ENCODE data around the gene MEIS1. TPM values are rescaled to one million over a fixed set of nuclear protein-coding genes. Genes with fewer than 3 reads are reported as not detected.

MEIS1 gene
- total and polyA plus RNA-seq, 3 donors from 2014 or later, result 10.8 to 13.8 (median 13.5) TPM

DNA sequence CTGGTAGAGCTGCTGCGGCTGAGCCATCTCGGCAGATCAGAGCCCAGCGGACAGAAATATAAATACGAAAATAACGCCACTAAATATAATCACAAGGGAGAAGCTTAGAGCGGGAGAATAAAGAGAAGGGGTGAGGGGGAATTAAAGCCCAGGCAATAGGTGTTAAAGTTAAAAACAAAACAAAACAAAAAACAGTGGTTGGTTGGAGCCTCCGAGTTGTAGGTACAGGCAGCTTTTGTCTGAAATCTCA, 1.3 kb upstream of the MEIS1 start:
- intact Hi-C loops (cut with DNase I; ENCODE audit: low total_unique reads), result loop anchor here (10.0 kb wide), 2 partner anchors 261 to 1211 kb away; no protein-coding TSS in a partner anchor
- 0 to 1% methylated on average over 7 of the region's 7 CpGs for WGBS, 2 donors
- H3K27ac ChIP-seq, result peak overlapping the region; percentile 86 to 92
- no peaks in the 10 kb centered on the region for H3K9me3 ChIP-seq
- peak overlapping the region; percentile 73 to 82 for H3K4me3 ChIP-seq
- no peaks in the 10 kb centered on the region for H3K36me3 ChIP-seq (ENCODE audit: low read depth, missing control alignments)
- no peaks in the 10 kb centered on the region for H3K4me1 ChIP-seq
- TF ChIP-seq, protein P1, sequence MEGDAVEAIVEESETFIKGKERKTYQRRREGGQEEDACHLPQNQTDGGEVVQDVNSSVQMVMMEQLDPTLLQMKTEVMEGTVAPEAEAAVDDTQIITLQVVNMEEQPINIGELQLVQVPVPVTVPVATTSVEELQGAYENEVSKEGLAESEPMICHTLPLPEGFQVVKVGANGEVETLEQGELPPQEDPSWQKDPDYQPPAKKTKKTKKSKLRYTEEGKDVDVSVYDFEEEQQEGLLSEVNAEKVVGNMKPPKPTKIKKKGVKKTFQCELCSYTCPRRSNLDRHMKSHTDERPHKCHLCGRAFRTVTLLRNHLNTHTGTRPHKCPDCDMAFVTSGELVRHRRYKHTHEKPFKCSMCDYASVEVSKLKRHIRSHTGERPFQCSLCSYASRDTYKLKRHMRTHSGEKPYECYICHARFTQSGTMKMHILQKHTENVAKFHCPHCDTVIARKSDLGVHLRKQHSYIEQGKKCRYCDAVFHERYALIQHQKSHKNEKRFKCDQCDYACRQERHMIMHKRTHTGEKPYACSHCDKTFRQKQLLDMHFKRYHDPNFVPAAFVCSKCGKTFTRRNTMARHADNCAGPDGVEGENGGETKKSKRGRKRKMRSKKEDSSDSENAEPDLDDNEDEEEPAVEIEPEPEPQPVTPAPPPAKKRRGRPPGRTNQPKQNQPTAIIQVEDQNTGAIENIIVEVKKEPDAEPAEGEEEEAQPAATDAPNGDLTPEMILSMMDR (IDR thresholded peaks at IDR 0.05), result peak in 1 of 3 experiments; percentile 3
- no peak for TF ChIP-seq POLR2A (IDR thresholded peaks at IDR 0.05)
- no peak for DNase-seq
- H3K27me3 ChIP-seq, result no peaks in the 10 kb centered on the region

DNA sequence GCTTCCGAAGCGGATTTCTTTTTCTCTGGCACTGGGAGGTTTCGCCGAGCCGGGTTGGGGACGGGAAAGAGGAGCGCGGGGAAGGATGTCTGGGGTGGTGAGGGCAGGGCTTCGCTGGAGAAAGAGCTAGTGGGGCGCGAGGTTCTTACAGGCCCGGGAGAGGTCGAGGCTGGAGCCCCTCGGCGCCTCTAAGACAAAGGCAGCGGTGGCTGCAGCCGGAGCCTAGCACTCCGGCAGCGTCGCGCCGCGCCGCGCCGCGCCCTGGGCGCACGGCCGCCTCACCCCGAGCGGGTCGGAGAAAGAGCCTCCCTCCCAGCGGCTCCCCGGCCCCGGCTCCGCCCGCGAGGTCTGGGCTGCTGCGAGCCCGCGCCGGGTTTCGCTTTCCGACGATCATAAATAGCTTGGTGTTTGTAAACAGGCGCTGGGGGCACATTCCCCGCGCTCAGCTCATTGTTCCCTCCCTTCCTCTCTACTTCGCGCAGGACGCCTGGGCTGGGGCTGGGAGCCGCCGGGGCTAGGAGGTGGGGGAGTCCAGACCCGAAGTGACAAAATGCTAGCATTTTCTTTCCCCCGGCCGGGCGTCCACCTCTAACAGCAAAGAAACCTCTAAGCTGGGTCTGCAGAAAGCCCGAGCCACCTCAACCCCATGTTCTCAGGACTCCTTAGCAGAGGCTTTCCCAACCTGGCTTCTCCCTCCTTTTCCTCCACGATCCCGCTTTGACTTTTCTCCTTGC, 813 bp upstream of the MEIS1 start:
- no peaks in the 10 kb centered on the region for H3K9me3 ChIP-seq
- TF ChIP-seq POLR2A (IDR thresholded peaks at IDR 0.05), result no peak
- TF ChIP-seq, protein P1 (IDR thresholded peaks at IDR 0.05), result no peak
- peak overlapping the region; percentile 86 to 92 for H3K27ac ChIP-seq
- peak overlapping the region; percentile 73 to 82 for H3K4me3 ChIP-seq
- DNase-seq, result peak; percentile 59
- H3K27me3 ChIP-seq, result no peaks in the 10 kb centered on the region
- H3K36me3 ChIP-seq (ENCODE audit: low read depth, missing control alignments), result no peaks in the 10 kb centered on the region
- WGBS, 2 donors, result 0% methylated on average over 21 to 61 of the region's 61 CpGs
- no peaks in the 10 kb centered on the region for H3K4me1 ChIP-seq
- intact Hi-C loops (cut with DNase I; ENCODE audit: low total_unique reads), result loop anchor here (10.0 kb wide), 2 partner anchors 261 to 1211 kb away; no protein-coding TSS in a partner anchor

DNA sequence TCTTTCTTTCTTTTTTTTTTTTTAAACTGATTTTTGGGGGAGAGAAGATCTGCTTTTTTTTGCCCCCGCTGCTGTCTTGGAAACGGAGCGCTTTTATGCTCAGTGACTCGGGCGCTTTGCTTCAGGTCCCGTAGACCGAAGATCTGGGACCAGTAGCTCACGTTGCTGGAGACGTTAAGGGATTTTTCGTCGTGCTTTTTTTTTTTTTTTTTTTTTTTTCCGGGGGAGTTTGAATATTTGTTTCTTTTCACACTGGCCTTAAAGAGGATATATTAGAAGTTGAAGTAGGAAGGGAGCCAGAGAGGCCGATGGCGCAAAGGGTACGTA, 587 bp downstream of the MEIS1 start:
- H3K4me1 ChIP-seq, result no peaks in the 10 kb centered on the region
- H3K27me3 ChIP-seq, result no peaks in the 10 kb centered on the region
- H3K27ac ChIP-seq, result peak overlapping the region; percentile 86 to 92
- H3K4me3 ChIP-seq, result peak overlapping the region; percentile 73 to 82
- WGBS, 2 donors, result 0 to 1% methylated on average over 15 of the region's 15 CpGs
- DNase-seq, result no peak
- TF ChIP-seq, protein P1 (IDR thresholded peaks at IDR 0.05), result no peak
- no peak for TF ChIP-seq POLR2A (IDR thresholded peaks at IDR 0.05)
- no peaks in the 10 kb centered on the region for H3K9me3 ChIP-seq
- intact Hi-C loops (cut with DNase I; ENCODE audit: low total_unique reads), result loop anchor here (5.0 to 10.0 kb wide), 3 partner anchors 142 to 1209 kb away; no protein-coding TSS in a partner anchor
- H3K36me3 ChIP-seq (ENCODE audit: low read depth, missing control alignments), result no peaks in the 10 kb centered on the region

DNA sequence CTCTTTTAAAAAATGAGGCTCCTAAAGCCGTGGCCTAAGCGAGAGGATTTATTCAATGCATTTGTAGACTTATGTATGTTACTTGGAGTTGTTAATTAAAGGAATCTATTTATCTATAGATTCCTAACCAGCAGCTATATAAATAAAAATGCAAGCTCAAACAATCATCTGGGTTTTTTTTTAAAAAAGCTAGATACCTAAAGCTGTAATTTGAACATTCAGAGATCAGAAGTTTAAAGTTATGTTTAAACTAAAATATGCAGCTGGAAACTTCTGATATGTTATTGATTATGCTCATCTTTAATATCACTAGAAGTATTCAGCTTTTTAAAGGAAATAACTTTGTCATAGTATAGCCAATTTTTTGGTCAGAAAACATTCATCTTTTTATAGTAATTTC, 1.0 kb downstream of the MEIS1 start:
- no peaks in the 10 kb centered on the region for H3K4me1 ChIP-seq
- peak overlapping the region in 1 of 2 donors; percentile 92 for H3K27ac ChIP-seq
- H3K27me3 ChIP-seq, result no peaks in the 10 kb centered on the region
- DNase-seq, result no peak
- intact Hi-C loops (cut with DNase I; ENCODE audit: low total_unique reads), result loop anchor here (5.0 to 10.0 kb wide), 3 partner anchors 141 to 1209 kb away; no protein-coding TSS in a partner anchor
- peak overlapping the region; percentile 73 to 82 for H3K4me3 ChIP-seq
- H3K9me3 ChIP-seq, result no peaks in the 10 kb centered on the region
- H3K36me3 ChIP-seq (ENCODE audit: low read depth, missing control alignments), result no peaks in the 10 kb centered on the region
- 7 to 10% methylated on average over 2 of the region's 2 CpGs for WGBS, 2 donors
- TF ChIP-seq, protein P1 (IDR thresholded peaks at IDR 0.05), result no peak

DNA sequence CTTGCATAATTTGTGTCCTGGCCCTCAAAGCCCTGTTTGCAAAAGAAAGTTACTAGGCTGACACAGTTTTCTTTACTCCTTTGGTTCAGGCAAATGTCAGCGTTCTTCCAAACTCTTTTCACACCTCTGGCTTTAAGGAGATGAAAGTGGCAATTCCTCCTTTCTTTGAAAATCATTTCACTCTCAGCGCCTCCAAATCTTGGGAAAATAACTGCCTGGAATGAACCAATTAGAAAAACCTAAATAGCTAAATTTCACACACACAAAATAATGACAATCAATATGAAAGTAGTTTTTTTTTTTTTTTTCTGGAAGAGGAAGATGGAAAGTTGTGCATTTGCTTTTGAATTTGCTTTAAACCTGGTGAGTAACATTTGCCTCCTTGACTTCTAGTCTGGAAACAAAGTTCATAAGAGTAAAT, 1.7 kb downstream of the MEIS1 start:
- WGBS, 2 donors, result 18 to 41% methylated on average over 2 of the region's 2 CpGs
- TF ChIP-seq, protein P1 (IDR thresholded peaks at IDR 0.05), result no peak
- TF ChIP-seq POLR2A (IDR thresholded peaks at IDR 0.05), result no peak
- no peak for DNase-seq
- Histone ChIP-seq H3K36me3 (ENCODE audit: low read depth, missing control alignments) (no peaks in the 10 kb centered on the region), H3K4me1 (no peaks in the 10 kb centered on the region), H3K27ac (peak overlapping the region; percentile 78 to 92), H3K9me3 (no peaks in the 10 kb centered on the region), H3K27me3 (no peaks in the 10 kb centered on the region), H3K4me3 (peak overlapping the region; percentile 73 to 82)
- intact Hi-C loops (cut with DNase I; ENCODE audit: low total_unique reads), result loop anchor here (5.0 to 10.0 kb wide), 3 partner anchors 141 to 1208 kb away; no protein-coding TSS in a partner anchor

All from testis (tissue), 3 donors.